Stimulated activated CD4-positive, alpha-beta T cell treated with anti-CD3 and anti-CD28 coated beads, Interleukin-2, amount 100 ng/mL, for 48 hours (primary cell): ENCODE measurements around the gene RASA4B.
"Not testable (repeated sequence)": the region's sequence is repeated elsewhere in the genome, so short reads cannot be mapped to it uniquely, and the experiment has no call there.

Experiments used
- DNase-seq, 2 donors: peaks; one replicate each; pipeline ENCODE4 v3.0.0-alpha.2; 2020

Gene RASA4B

GRCh38 chr7:102472126-102473041 is 45.2 kb downstream of the RASA4B start:
- DNase-seq, result no peak

GRCh38 chr7:102471791-102472125 is 45.8 kb downstream of the RASA4B start:
- DNase-seq, result no peak

GRCh38 chr7:102469972-102470825 is 47.4 kb downstream of the RASA4B start:
- no peak for DNase-seq

GRCh38 chr7:102469351-102469971 is 48.1 kb downstream of the RASA4B start:
- no peak for DNase-seq

- DNase-seq, result no peak
Measured at GRCh38 chr7:102468478-102469350, 48.9 kb downstream of the RASA4B start.

DNA sequence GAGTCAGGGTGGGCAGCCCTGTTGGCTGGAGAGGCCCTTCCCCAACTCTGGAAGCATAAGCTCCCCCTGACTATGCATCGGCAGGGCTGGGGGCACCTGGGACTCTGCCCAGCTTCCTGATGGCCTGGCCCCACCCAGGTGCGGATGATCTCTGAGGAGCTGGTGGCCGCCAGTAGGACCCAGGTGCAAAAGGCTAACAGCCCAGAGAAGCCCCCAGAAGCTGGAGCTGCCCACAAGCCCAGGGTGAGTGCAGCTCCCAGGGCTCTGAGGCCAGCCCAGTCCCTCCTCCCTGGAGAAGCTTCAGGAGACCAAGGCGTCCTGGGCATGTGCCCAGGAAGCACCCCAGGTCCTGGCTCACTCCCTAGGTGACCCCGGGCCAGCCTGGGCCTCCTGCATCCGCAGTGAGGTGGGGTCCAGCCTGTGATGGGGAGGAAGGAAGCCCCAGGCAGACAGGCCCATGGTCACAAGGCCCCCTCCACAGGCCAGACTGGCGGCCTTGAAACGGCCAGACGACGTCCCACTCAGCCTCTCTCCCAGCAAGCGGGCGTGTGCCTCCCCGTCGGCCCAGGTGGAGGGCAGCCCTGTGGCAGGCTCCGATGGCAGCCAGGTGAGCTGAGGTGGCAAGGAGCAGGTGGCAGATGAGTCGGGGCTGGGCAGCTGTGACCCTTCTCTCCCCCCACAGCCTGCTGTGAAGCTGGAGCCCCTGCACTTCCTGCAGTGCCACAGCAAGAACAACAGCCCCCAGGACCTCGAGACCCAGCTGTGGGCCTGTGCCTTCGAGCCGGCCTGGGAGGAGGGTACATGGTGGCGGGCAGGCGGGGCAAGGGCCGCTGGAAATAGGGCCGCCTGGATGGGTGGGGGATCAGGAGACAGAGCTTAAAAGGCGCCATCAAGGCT is 49.7 kb downstream of the RASA4B start:
- DNase-seq, result no peak

DNA sequence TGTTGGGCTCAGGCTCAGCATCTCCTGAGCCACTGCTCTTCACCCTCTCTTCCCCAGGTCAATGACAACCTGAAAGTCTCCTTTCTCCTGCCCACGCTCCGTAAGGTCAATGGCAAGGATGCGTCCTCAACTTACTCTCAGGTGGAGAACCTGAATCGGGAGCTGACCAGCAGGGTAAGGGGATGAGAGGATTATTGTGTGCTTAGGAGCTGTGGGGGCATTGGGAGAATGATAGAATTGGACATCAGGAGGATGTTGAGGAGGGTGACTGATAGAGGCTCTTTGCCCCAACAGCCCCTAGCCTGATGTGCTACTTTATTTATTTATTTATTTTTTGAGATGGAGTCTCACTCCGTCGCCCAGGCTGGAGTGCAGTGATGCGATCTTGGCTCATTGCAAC is 51.5 kb downstream of the RASA4B start:
- DNase-seq, result no peak

DNA sequence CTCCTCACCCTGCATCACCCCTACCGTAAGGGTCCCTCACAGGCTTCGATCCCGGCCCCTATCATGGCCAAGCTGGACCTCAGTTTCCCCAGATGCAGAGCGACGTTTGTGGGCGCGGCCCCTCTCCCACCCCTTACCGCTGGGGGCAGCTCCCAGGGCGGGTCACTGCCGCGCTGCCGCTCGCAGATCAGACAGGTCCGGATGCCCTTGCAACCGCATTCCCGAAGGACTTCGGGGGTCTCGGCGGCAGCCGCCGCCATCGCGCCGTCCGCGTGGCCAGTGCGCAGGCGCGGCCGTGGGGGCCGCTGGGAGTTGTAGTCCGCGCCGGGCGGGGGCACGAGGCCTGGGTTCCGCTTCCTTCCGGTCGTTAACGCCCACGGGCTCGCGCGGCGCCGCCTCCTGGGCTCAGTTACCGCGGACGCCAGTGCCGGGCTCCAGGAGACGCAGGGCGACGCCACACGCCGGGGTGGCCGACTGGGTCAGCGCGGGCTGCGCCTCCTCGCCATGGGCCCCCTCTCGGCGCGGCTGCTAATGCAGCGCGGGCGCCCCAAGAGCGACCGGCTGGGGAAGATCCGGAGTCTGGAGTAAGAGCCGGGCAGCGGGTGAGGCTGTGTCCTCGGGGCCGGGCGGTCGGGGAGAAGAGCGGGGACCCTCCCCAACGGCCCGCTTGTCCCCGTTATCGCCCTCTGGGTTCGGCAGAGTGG is 52.8 kb downstream of the RASA4B start, which contains the start of the genes ALKBH4 and LRWD1:
ALKBH4 (minus strand) TSS at position 287 of the 704 bp plus-strand sequence; CDS start at position 260, 27 bp downstream.
LRWD1 (plus strand) TSS at position 408 of the 704 bp plus-strand sequence; CDS start at position 505, 97 bp downstream.
- DNase-seq, result peak; percentile 97 to 98

DNA sequence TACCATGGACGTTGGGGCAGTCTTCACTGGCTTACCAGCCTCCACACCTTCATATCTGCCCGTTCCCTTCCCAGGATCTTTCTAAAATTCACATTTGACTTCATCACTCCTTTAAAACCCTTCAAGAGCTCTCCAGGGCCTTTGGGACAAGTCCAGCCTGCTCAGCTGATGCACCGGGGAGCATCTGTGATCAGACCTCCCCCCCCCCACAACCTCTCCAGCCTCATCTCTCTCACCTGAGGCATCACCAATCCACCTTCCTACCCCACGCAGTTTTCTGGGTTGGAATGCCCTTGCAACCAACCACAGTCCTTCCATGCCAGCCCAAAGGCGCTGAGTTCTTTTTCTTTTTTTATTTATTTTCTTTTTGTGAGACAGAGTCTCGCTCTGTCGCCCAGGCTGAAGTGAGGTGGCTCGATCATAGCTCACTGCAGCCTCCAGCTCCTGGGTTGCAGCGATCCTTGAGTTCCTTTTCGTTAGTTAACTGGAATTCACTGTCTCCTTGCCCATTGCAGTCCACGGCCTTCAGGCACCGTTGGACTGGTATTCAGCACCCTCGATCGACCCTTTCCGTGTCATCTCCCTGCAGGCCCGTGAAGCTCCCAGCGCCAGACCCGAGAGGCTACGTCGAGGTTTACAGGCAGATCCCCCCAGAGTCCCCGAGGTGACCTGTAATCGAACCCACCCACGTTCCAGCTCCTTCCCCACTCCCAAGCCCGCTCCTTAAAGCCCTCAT is 53.6 kb downstream of the RASA4B start:
- no peak for DNase-seq

DNA sequence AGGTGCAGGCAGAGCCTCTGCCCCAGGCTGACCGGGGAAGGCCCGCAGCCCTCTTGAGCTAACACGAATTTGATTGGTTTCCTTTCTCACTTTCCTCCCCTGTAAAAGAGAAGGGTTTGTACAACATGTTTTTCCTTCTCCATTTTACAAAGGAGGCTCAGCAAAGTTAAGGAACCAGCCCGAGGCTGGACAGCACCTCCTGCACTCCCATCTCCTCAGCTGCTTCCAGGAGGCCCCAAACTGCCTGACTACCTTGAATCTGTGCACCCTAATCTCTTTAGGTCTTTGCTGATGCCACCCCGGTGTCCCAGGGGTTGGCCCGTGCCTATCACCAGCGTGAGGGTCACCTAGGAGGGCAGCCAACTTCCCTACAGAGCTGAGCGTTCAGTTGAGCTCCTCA is 57.1 kb downstream of the RASA4B start:
- no peak for DNase-seq

GRCh38 chr7:102459221-102459844 is 58.2 kb downstream of the RASA4B start:
- no peak for DNase-seq

GRCh38 chr7:102457352-102457924 is 60.1 kb downstream of the RASA4B start:
- DNase-seq, result no peak

- DNase-seq, result no peak
Measured at GRCh38 chr7:102456327-102456726, 61.2 kb downstream of the RASA4B start.

DNA sequence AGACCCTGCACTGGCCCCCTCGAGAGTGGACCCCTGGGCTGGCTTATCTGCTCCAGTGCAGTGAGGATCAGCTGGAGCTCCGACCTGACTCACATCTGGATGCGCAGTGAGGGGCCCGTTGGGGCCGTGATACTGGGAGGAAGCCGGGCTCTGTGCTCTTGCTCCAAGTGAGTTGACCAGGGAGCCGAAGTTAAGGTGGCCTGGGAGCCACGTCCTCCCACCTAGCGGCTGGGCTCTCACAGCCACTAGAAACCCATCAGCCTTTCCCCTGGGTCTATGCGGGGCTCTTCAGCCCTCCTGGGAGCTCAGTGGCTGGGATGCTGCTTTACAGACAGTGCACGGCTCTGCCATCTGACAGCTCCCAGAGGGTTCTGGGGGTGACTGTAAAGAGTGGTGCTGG is 62.0 kb downstream of the RASA4B start:
- DNase-seq, result no peak

- DNase-seq, result not testable (repeated sequence)
Measured at GRCh38 chr7:102454932-102455331, 62.6 kb downstream of the RASA4B start.

DNA sequence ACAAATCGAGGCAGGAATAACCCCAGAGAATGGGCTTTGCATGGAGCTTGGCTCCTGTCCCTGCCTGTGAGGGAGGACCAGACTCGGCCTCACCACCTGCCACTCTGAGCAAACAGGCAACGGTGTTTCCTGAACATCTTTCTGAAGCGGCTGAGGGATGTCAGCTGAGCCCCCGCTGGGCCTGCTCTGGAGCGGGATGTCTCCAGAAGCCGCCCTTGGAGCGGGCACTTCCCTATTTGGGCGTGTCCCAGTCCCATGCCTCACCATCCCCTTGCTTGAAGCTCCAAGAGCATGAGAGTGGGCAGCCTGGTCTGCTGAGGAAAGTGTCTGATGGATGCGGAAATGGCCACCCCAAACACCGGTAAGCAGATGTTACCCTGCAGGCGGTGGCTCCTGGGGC is 63.1 kb downstream of the RASA4B start:
- no peak for DNase-seq

DNA sequence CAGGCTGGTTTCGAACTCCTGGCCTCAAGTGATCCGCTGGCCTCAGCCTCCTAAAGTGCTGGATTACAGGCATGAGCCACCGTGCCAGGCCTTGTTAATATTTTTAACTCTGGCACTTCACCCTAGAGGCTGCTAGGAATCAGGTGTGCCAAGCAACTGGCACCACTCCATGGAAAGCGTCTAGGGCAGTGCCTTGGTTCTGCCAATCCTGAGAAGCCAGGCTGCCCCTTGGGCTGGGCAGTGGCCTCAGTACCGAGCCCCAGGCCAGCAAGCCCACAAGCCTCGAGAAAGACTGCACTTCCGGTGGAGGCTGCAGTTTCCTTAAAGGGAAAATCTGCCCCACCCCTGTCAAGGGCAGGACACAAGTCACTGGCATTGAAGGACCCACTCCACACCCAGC is 64.3 kb downstream of the RASA4B start:
- DNase-seq, result no peak

- DNase-seq, result no peak
Measured at GRCh38 chr7:102452451-102452850, 65.1 kb downstream of the RASA4B start.
